Karpas-422 (cell line): Measurements from ENCODE around the gene SCP2. TPM values are rescaled to one million over a fixed set of nuclear protein-coding genes. Genes with fewer than 3 reads are reported as not detected.

Experiments used
- DNase-seq: peaks from one replicate; pipeline ENCODE4 v3.0.0-alpha.2; 2015
- H2AFZ ChIP-seq: fragments of 200-600 bp; sonication (generic); 2 replicates; pipeline ENCODE4 v1.6.1; 2014; ENCODE audit warnings: antibody characterized with exemption, low read length, mixed read lengths
- H3K27ac ChIP-seq: fragments of 200-600 bp; sonication (generic); 2 replicates; pipeline ENCODE4 v1.5.1; 2014; ENCODE audit warnings: mild to moderate bottlenecking, low read length, moderate library complexity
- H3K27me3 ChIP-seq: fragments of 200-600 bp; sonication (generic); 2 replicates; pipeline ENCODE4 v1.6.1; 2014; ENCODE audit warnings: low read length, mixed read lengths
- H3K36me3 ChIP-seq: fragments of 200-600 bp; sonication (generic); 2 replicates; pipeline ENCODE4 v1.6.1; 2014; ENCODE audit warnings: low read length, mixed read lengths; ENCODE audit not compliant: insufficient read depth
- H3K4me1 ChIP-seq: fragments of 200-600 bp; sonication (generic); 2 replicates; pipeline ENCODE4 v1.6.1; 2014; ENCODE audit warnings: mild to moderate bottlenecking, low read length, mixed read lengths
- H3K4me2 ChIP-seq: fragments of 200-600 bp; sonication (generic); 2 replicates; pipeline ENCODE4 v1.6.1; 2014; ENCODE audit warnings: low read length, low read depth, mild to moderate bottlenecking; ENCODE audit not compliant: poor library complexity, severe bottlenecking
- H3K4me3 ChIP-seq: fragments of 200-600 bp; sonication (generic); 2 replicates; pipeline ENCODE4 v1.5.1; 2014; ENCODE audit warnings: mild to moderate bottlenecking, antibody characterized with exemption, low read length, mixed read lengths
- H3K79me2 ChIP-seq: fragments of 200-600 bp; sonication (generic); 2 replicates; pipeline ENCODE4 v1.6.1; 2014; ENCODE audit warnings: mild to moderate bottlenecking, low read length, mixed read lengths
- H3K9ac ChIP-seq: fragments of 200-600 bp; sonication (generic); 2 replicates; pipeline ENCODE4 v1.6.0; 2014; ENCODE audit warnings: low read length
- H3K9me2 ChIP-seq: fragments of 200-600 bp; sonication (generic), shearing (Covaris generic); replicated peaks from 2 replicates; pipeline ENCODE4 v1.6.0; 2014; ENCODE audit warnings: mild to moderate bottlenecking, low read length, moderate library complexity; ENCODE audit not compliant: insufficient read depth
- H3K9me3 ChIP-seq: fragments of 300-700, 200-600 bp; sonication (generic); 2 replicates; pipeline ENCODE4 v1.6.1; 2014; ENCODE audit warnings: low read length, mixed read lengths
- H4K20me1 ChIP-seq: fragments of 200-600 bp; sonication (generic); 2 replicates; pipeline ENCODE4 v1.6.1; 2014; ENCODE audit warnings: mild to moderate bottlenecking, antibody characterized with exemption, low read length, low read depth; ENCODE audit not compliant: insufficient read depth
- total RNA-seq: library from RNA; depleted of rRNA; stranded (reverse); fragments of >200 nt; shearing (Covaris generic); gene quantifications from 2 replicates; pipeline ENCODE4 v1.2.3, GENCODE V29; 2014; ENCODE audit warnings: low replicate concordance

SCP2 gene
- total RNA-seq, 1 experiment from 2014 or later, result 146 TPM

DNA sequence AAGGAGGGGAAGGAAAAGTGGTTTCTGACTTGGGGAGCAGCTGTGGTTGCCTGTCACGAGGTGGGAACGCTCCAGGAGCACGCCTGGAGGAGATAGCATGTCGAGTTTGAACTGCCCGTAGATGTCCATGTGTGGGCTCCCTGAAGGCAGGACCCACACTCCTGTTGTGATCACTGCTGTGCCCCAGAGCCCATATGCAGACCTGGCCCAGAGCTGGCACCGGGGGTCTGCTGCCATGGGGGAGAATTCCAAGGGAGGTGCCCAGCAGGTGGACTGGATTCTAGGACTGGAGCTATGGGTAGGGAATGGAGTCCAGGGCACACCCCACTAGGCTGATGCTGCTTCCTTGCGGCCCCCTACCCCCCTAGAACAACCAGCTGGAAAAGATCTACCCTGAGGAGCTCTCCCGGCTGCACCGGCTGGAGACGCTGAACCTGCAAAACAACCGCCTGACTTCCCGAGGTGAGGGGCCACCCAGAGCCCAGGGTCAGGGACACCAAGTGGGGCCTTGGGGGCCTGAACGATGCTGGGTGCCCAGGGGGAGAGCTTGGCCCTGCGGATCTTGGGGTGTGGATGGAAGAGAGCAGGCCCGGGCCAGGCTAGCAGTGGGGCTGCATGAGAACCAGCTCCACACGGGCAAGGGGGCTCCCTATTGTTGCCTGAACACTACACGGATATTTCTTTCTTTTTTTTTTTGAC, 144.2 kb downstream of the SCP2 start:
- no peaks in the 10 kb centered on the region for H3K9me3 ChIP-seq
- H3K79me2 ChIP-seq, result no peaks in the 10 kb centered on the region
- H3K4me2 ChIP-seq, result no peak overlapping the region
- no peak overlapping the region for H3K9ac ChIP-seq
- DNase-seq, result no peak
- H4K20me1 ChIP-seq, result no peaks in the 10 kb centered on the region
- H3K9me2 ChIP-seq, result no peaks in the 10 kb centered on the region
- H2AFZ ChIP-seq, result no peak overlapping the region
- H3K4me3 ChIP-seq, result no peak overlapping the region
- H3K4me1 ChIP-seq, result no peaks in the 10 kb centered on the region
- no peaks in the 10 kb centered on the region for H3K27me3 ChIP-seq
- H3K27ac ChIP-seq, result no peak overlapping the region
- no peaks in the 10 kb centered on the region for H3K36me3 ChIP-seq

GRCh38 chr1:53071915-53072314, 144.8 kb downstream of the SCP2 start:
- Histone ChIP-seq H4K20me1 (no peaks in the 10 kb centered on the region), H3K36me3 (no peaks in the 10 kb centered on the region), H3K27ac (no peak overlapping the region), H3K9me2 (no peaks in the 10 kb centered on the region), H2AFZ (no peak overlapping the region), H3K4me1 (no peaks in the 10 kb centered on the region), H3K4me2 (no peak overlapping the region), H3K9me3 (no peaks in the 10 kb centered on the region), H3K4me3 (no peak overlapping the region), H3K9ac (no peak overlapping the region), H3K79me2 (no peaks in the 10 kb centered on the region), H3K27me3 (no peaks in the 10 kb centered on the region)
- DNase-seq, result no peak

GRCh38 chr1:53073287-53073686, 146.2 kb downstream of the SCP2 start:
- no peaks in the 10 kb centered on the region for H3K79me2 ChIP-seq
- no peaks in the 10 kb centered on the region for H3K9me3 ChIP-seq
- H3K9me2 ChIP-seq, result no peaks in the 10 kb centered on the region
- no peaks in the 10 kb centered on the region for H3K4me1 ChIP-seq
- no peak overlapping the region for H3K4me2 ChIP-seq
- no peak overlapping the region for H3K9ac ChIP-seq
- H3K27ac ChIP-seq, result no peak overlapping the region
- H2AFZ ChIP-seq, result no peak overlapping the region
- H3K27me3 ChIP-seq, result no peaks in the 10 kb centered on the region
- DNase-seq, result no peak
- no peak overlapping the region for H3K4me3 ChIP-seq
- no peaks in the 10 kb centered on the region for H4K20me1 ChIP-seq
- H3K36me3 ChIP-seq, result no peaks in the 10 kb centered on the region

DNA sequence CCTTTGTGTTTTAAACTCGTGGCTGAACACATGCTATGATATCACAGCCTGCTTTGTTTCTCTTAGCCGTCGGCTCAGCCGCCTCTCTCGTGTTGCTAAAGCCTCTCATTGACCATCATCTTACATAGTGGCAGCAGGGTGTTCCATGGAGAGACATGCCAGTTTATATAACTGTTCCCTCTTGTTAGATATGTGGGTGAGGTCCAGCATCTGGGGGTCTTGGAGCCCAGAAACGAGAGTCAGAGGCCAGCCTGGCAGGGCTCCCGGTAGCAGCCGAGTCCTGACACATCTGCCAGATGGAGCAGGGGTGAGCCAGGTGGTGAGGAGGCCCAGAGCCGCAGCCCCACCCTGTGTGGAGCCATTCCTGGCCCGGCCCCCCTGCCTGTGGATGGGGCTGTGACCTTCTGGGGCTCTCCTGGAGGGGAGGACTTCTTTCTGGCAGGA, 146.8 kb downstream of the SCP2 start:
- no peak overlapping the region for H3K4me3 ChIP-seq
- no peaks in the 10 kb centered on the region for H3K9me3 ChIP-seq
- H3K27me3 ChIP-seq, result no peaks in the 10 kb centered on the region
- H3K4me2 ChIP-seq, result no peak overlapping the region
- H3K4me1 ChIP-seq, result no peaks in the 10 kb centered on the region
- H3K27ac ChIP-seq, result no peak overlapping the region
- no peak overlapping the region for H3K9ac ChIP-seq
- H4K20me1 ChIP-seq, result no peaks in the 10 kb centered on the region
- H3K79me2 ChIP-seq, result no peaks in the 10 kb centered on the region
- no peak overlapping the region for H2AFZ ChIP-seq
- DNase-seq, result no peak
- no peaks in the 10 kb centered on the region for H3K9me2 ChIP-seq
- H3K36me3 ChIP-seq, result no peaks in the 10 kb centered on the region

DNA sequence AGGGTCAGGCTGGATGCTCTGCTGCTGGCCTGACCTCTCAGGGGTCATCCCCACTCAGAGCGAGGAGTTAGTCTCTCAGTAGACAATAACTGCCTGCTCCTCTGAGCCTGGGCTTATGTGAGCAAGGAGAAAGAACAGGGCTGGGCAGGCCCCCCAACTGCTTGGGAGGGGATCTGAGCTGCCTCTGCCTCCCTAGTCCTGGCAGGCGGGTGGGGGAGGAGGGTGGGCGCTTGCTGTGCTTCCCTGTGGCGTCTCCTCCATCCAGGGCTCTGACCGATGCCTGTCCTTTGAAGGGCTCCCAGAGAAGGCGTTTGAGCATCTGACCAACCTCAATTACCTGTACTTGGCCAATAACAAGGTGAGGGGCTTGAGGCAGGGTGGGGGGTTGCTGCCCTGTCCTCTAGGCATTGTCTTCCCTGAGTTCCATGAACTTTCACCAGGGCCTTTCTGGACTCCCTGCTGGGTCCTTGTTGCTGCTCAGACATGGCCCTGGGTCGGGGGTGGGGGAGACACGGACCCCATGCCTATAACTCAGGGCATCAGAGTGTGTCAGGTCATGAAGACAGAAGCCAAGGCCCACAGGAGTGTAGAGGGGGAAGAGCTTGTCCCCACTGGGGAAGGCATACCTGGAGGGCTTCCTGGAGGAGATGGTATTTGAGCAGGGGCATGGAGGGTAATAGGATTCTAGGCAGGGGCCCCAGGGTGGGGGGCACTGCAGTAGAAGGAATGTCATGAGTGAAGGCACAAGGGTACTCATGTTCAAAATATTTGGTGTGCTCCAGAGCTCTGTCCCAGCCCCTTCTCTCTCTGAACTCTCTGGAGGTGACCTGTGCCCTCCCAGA, 147.5 kb downstream of the SCP2 start:
- Histone ChIP-seq H3K27me3 (no peaks in the 10 kb centered on the region), H3K4me2 (no peak overlapping the region), H2AFZ (no peak overlapping the region), H3K9me3 (no peaks in the 10 kb centered on the region), H3K4me1 (no peaks in the 10 kb centered on the region), H3K4me3 (no peak overlapping the region), H3K27ac (no peak overlapping the region), H3K36me3 (no peaks in the 10 kb centered on the region), H4K20me1 (no peaks in the 10 kb centered on the region), H3K9ac (no peak overlapping the region), H3K79me2 (no peaks in the 10 kb centered on the region), H3K9me2 (no peaks in the 10 kb centered on the region)
- DNase-seq, result no peak

GRCh38 chr1:53075206-53075605, 148.1 kb downstream of the SCP2 start:
- Histone ChIP-seq H3K4me2 (no peak overlapping the region), H3K9me3 (no peaks in the 10 kb centered on the region), H3K9ac (no peak overlapping the region), H3K9me2 (no peaks in the 10 kb centered on the region), H3K79me2 (no peaks in the 10 kb centered on the region), H4K20me1 (no peaks in the 10 kb centered on the region), H3K27me3 (no peaks in the 10 kb centered on the region), H3K27ac (no peak overlapping the region), H3K4me3 (no peak overlapping the region), H2AFZ (no peak overlapping the region), H3K4me1 (no peaks in the 10 kb centered on the region), H3K36me3 (no peaks in the 10 kb centered on the region)
- DNase-seq, result no peak

DNA sequence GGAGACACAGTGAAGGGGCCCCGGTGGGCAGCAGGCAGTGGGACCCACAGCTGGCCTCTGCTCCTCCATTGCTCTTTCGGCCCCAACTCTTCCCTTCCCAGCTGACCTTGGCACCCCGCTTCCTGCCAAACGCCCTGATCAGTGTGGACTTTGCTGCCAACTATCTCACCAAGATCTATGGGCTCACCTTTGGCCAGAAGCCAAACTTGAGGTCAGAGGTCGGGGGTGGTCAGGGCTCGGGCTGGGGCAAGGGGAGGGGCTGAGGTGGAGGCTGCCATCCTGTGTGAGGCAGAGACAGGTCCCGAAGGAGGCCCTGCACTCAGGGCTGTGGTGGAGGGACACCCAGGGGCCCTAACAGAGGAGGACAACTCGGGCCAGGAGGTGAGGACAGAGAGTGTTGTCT, 148.7 kb downstream of the SCP2 start:
- Histone ChIP-seq H3K36me3 (no peaks in the 10 kb centered on the region), H2AFZ (no peak overlapping the region), H3K27ac (no peak overlapping the region), H3K79me2 (no peaks in the 10 kb centered on the region), H3K4me2 (no peak overlapping the region), H3K9ac (no peak overlapping the region), H4K20me1 (no peaks in the 10 kb centered on the region), H3K4me1 (no peaks in the 10 kb centered on the region), H3K4me3 (no peak overlapping the region), H3K9me3 (no peaks in the 10 kb centered on the region), H3K27me3 (no peaks in the 10 kb centered on the region), H3K9me2 (no peaks in the 10 kb centered on the region)
- DNase-seq, result no peak

DNA sequence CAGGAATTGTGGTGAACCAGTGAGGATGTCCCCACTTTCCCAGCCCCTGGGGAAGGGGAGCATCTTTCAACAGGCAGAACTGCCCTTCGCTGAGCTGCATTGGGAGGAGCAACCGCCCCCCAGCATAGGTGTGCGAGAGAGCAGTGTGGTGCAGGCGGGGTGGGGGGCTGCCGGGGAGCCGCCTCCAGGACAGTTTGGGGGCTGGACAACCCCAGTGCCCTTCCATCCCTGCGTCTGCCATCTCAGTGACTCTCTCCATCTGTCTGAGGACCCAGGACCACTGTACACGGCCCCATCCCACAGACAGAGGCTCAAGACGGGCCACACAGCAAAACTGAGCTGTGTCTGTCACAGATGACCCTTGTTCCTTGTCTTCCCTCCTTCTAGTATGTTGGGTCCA, 149.1 kb downstream of the SCP2 start:
- H3K27ac ChIP-seq, result no peak overlapping the region
- no peaks in the 10 kb centered on the region for H3K9me2 ChIP-seq
- H2AFZ ChIP-seq, result no peak overlapping the region
- H3K36me3 ChIP-seq, result no peaks in the 10 kb centered on the region
- H4K20me1 ChIP-seq, result no peaks in the 10 kb centered on the region
- no peak for DNase-seq
- no peaks in the 10 kb centered on the region for H3K9me3 ChIP-seq
- no peak overlapping the region for H3K4me3 ChIP-seq
- H3K9ac ChIP-seq, result no peak overlapping the region
- H3K79me2 ChIP-seq, result no peaks in the 10 kb centered on the region
- H3K4me1 ChIP-seq, result no peaks in the 10 kb centered on the region
- H3K4me2 ChIP-seq, result no peak overlapping the region
- H3K27me3 ChIP-seq, result no peaks in the 10 kb centered on the region
